ENCODE results near the gene KCNS3. TPM values are rescaled to one million over a fixed set of nuclear protein-coding genes. Genes with fewer than 3 reads are reported as not detected.
"Not testable (repeated sequence)": the region's sequence is repeated elsewhere in the genome, so short reads cannot be mapped to it uniquely, and the experiment has no call there.

KCNS3 gene
- total and polyA plus RNA-seq, 9 donors = 4.0 to 11.1 (median 6.9) TPM

DNA sequence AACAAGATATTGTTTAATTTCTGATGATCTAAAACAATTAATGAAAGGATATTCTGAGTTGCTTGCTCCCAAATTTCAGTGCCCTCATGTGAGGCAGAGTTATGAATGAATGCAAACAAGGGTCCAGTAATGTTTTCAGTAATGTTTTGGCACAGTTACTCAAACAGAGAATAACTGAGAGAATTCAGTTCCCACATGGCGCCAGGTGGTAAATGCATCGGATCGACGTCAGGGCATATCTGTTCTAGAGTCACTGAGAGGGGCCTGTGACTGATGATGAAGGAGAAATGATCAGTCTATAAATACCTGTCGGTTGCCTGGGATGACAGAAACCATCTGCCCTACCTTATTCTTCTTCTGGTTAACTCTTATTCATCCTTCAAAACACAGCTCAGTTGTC is 81.4 kb downstream of the KCNS3 start:
- no peaks in the 10 kb centered on the region for H3K9me3 ChIP-seq (replicated peaks; ENCODE audit: control insufficient read depth, low read depth, low read length)
- no peaks in the 10 kb centered on the region for H3K36me3 ChIP-seq (ENCODE audit: control insufficient read depth, insufficient read depth, low read length)
- H3K27me3 ChIP-seq (ENCODE audit: control insufficient read depth, insufficient read depth, low read length) = no peaks in the 10 kb centered on the region
- H3K4me1 ChIP-seq (ENCODE audit: control insufficient read depth, insufficient read depth, low read length) = no peaks in the 10 kb centered on the region
- H3K27ac ChIP-seq (ENCODE audit: low read length) = no peak overlapping the region
- WGBS (ENCODE audit: insufficient coverage) = 80% methylated on average over 1 of the region's 5 CpGs
- no peak for DNase-seq
- H3K4me3 ChIP-seq (ENCODE audit: low read length) = no peak overlapping the region

- H3K9me3 ChIP-seq (replicated peaks; ENCODE audit: control insufficient read depth, low read depth, low read length) = no peaks in the 10 kb centered on the region
- H3K4me1 ChIP-seq (ENCODE audit: control insufficient read depth, insufficient read depth, low read length) = no peaks in the 10 kb centered on the region
- no peaks in the 10 kb centered on the region for H3K36me3 ChIP-seq (ENCODE audit: control insufficient read depth, insufficient read depth, low read length)
- H3K27ac ChIP-seq (ENCODE audit: low read length) = no peak overlapping the region
- H3K4me3 ChIP-seq (ENCODE audit: low read length) = no peak overlapping the region
- WGBS (ENCODE audit: insufficient coverage) = 96% methylated on average over 3 of the region's 6 CpGs
- no peak for DNase-seq
- no peaks in the 10 kb centered on the region for H3K27me3 ChIP-seq (ENCODE audit: control insufficient read depth, insufficient read depth, low read length)
Measured at GRCh38 chr2:17960925-17961324, 82.5 kb downstream of the KCNS3 start.

- H3K36me3 ChIP-seq (ENCODE audit: control insufficient read depth, insufficient read depth, low read length) = no peaks in the 10 kb centered on the region
- no CpG with 5 or more reads among the region's 2 CpGs for WGBS (ENCODE audit: insufficient coverage)
Measured at GRCh38 chr2:17961789-17962188, 83.3 kb downstream of the KCNS3 start.

DNA sequence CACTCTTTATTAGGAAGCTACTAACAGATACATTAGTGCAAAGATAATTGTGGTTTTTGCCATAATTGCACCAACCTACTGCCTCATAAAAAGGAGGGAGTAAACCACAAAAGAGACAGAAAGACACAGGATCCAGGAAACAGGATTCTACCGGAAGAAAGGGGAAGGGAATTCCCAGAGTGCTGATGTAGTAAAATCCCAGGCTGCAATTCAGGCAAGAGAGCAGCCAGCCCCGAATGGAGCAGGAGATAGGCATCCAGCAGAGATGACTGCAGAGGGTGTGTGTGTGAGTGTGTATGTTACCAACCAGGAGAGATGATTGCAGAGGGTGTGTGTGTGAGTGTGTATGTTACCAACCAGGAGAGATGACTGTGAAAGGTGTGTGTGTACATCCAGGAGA is 84.4 kb downstream of the KCNS3 start:
- Histone ChIP-seq H3K36me3 (ENCODE audit: control insufficient read depth, insufficient read depth, low read length) (no peaks in the 10 kb centered on the region), H3K4me3 (ENCODE audit: low read length) (no peak overlapping the region), H3K27ac (ENCODE audit: low read length) (no peak overlapping the region), H3K27me3 (ENCODE audit: control insufficient read depth, insufficient read depth, low read length) (no peaks in the 10 kb centered on the region), H3K9me3 (replicated peaks; ENCODE audit: control insufficient read depth, low read depth, low read length) (no peaks in the 10 kb centered on the region), H3K4me1 (ENCODE audit: control insufficient read depth, insufficient read depth, low read length) (no peaks in the 10 kb centered on the region)
- WGBS (ENCODE audit: insufficient coverage) = 3% methylated on average over 2 of the region's 2 CpGs
- DNase-seq = peak; percentile 8

More at GRCh38 chr2:17961789-17962188, 83.3 kb downstream of the KCNS3 start:
- Histone ChIP-seq H3K27ac (ENCODE audit: low read length) (no peak overlapping the region), H3K4me3 (ENCODE audit: low read length) (no peak overlapping the region), H3K4me1 (ENCODE audit: control insufficient read depth, insufficient read depth, low read length) (no peaks in the 10 kb centered on the region), H3K9me3 (replicated peaks; ENCODE audit: control insufficient read depth, low read depth, low read length) (no peaks in the 10 kb centered on the region), H3K27me3 (ENCODE audit: control insufficient read depth, insufficient read depth, low read length) (no peaks in the 10 kb centered on the region)
- no peak for DNase-seq

DNA sequence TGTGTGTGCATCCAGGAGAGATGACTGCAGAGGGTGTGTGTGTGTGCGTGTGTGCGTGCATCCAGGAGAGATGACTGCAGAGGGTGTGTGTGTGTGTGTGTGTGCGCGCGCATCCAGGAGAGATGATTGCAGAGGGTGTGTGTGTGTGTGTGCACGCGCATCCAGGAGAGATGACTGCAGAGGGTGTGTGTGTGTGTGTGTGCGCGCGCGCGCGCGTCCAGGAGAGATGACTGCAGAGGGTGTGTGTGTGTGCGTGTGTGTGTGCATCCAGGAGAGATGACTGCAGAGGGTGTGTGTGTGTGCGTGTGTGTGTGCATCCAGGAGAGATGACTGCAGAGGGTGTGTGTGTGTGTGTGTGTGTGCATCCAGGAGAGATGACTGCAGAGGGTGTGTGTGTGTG is 85.1 kb downstream of the KCNS3 start:
- not testable (repeated sequence) for H3K4me3 ChIP-seq (ENCODE audit: low read length); H3K27me3 ChIP-seq (ENCODE audit: control insufficient read depth, insufficient read depth, low read length); H3K4me1 ChIP-seq (ENCODE audit: control insufficient read depth, insufficient read depth, low read length); H3K9me3 ChIP-seq (replicated peaks; ENCODE audit: control insufficient read depth, low read depth, low read length); H3K27ac ChIP-seq (ENCODE audit: low read length); DNase-seq; H3K36me3 ChIP-seq (ENCODE audit: control insufficient read depth, insufficient read depth, low read length)
- WGBS (ENCODE audit: insufficient coverage) = no CpG with 5 or more reads among the region's 16 CpGs

DNA sequence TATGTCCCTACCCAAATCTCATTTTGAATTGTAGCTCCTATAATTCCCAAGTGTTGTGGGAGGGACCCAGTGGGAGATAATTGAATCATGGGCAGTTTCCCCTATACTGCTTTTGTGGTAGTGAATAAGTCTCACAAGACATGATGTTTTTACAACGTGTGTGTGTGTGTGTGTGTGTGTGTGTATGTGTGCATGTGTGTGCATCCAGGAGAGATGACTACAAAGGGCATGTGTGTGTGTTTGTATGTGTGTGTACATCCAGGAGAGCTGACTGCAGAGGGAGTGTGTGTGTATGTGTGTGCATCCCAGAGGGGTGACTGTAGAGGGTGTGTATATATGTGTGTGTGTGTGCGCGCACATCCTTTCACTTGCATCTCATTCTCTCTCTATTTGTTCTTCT is 86.7 kb downstream of the KCNS3 start:
- WGBS (ENCODE audit: insufficient coverage) = no CpG with 5 or more reads among the region's 3 CpGs
- no peak overlapping the region for H3K27ac ChIP-seq (ENCODE audit: low read length)
- DNase-seq = no peak
- H3K36me3 ChIP-seq (ENCODE audit: control insufficient read depth, insufficient read depth, low read length) = no peaks in the 10 kb centered on the region
- H3K9me3 ChIP-seq (replicated peaks; ENCODE audit: control insufficient read depth, low read depth, low read length) = no peaks in the 10 kb centered on the region
- no peak overlapping the region for H3K4me3 ChIP-seq (ENCODE audit: low read length)
- no peaks in the 10 kb centered on the region for H3K4me1 ChIP-seq (ENCODE audit: control insufficient read depth, insufficient read depth, low read length)
- H3K27me3 ChIP-seq (ENCODE audit: control insufficient read depth, insufficient read depth, low read length) = no peaks in the 10 kb centered on the region

DNA sequence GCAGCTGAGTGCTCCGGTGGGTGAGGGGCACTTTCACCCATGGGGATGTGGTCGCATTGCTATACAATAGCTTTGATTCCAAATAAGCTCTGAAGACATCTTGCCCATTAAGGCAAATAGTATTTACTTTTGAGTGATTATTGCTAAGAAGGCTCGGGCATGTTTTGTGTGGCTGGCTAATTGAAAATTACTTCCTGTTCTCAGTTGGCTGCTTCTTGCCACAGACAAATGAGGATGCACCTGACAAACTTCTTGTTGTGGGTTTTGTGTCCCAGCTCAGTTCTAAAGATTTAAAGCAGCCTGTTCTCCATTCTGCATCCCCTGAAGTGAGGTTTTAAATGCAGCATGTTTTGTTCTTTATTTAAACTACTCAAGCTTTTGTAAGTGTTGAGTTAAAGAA is 88.3 kb downstream of the KCNS3 start:
- H3K27ac ChIP-seq (ENCODE audit: low read length) = no peak overlapping the region
- DNase-seq = no peak
- no peaks in the 10 kb centered on the region for H3K36me3 ChIP-seq (ENCODE audit: control insufficient read depth, insufficient read depth, low read length)
- no peaks in the 10 kb centered on the region for H3K9me3 ChIP-seq (replicated peaks; ENCODE audit: control insufficient read depth, low read depth, low read length)
- no peaks in the 10 kb centered on the region for H3K27me3 ChIP-seq (ENCODE audit: control insufficient read depth, insufficient read depth, low read length)
- no peaks in the 10 kb centered on the region for H3K4me1 ChIP-seq (ENCODE audit: control insufficient read depth, insufficient read depth, low read length)
- no peak overlapping the region for H3K4me3 ChIP-seq (ENCODE audit: low read length)
- 46% methylated on average over 3 of the region's 3 CpGs for WGBS (ENCODE audit: insufficient coverage)

GRCh38 chr2:17969661-17970060 is 91.2 kb downstream of the KCNS3 start:
- DNase-seq = no peak
- H3K9me3 ChIP-seq (replicated peaks; ENCODE audit: control insufficient read depth, low read depth, low read length) = no peaks in the 10 kb centered on the region
- 69% methylated on average over 3 of the region's 3 CpGs for WGBS (ENCODE audit: insufficient coverage)
- H3K36me3 ChIP-seq (ENCODE audit: control insufficient read depth, insufficient read depth, low read length) = no peaks in the 10 kb centered on the region
- H3K27ac ChIP-seq (ENCODE audit: low read length) = no peak overlapping the region
- H3K4me1 ChIP-seq (ENCODE audit: control insufficient read depth, insufficient read depth, low read length) = no peaks in the 10 kb centered on the region
- no peaks in the 10 kb centered on the region for H3K27me3 ChIP-seq (ENCODE audit: control insufficient read depth, insufficient read depth, low read length)
- H3K4me3 ChIP-seq (ENCODE audit: low read length) = no peak overlapping the region

DNA sequence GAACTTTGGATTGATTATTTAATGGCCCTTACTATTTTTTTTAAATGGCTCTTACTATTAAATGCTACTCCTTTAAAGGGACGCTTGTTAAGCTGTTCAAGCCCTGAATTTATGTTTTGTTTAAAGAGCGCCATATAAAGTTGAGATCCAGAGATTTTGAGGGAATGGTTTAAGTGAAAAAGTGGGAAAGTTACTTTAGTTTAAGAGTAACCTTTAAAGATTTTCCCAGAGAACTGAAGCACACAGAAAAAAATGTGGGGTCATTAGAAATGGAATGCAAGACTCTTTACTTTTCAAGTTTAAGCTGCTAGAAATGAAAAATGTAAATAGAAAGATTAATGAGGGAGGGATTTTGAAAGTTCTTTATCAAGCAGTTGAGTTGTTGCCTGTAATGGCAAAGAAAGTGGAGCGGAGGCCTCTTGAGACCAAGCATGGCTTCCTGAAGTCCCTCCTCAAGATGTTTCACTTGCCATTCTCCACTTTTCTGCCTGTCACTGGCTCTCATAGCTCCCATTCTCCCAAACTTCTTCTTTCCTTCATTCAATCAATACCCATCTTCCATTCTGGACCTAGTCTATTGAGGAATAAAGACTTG is 93.2 kb downstream of the KCNS3 start:
- H3K4me3 ChIP-seq (ENCODE audit: low read length) = no peak overlapping the region

GRCh38 chr2:17972991-17973390 is 94.5 kb downstream of the KCNS3 start:
- no CpG with 5 or more reads among the region's 3 CpGs for WGBS (ENCODE audit: insufficient coverage)
- Histone ChIP-seq H3K27me3 (ENCODE audit: control insufficient read depth, insufficient read depth, low read length) (no peaks in the 10 kb centered on the region), H3K27ac (ENCODE audit: low read length) (no peak overlapping the region)

More for the DNA sequence above, 93.2 kb downstream of the KCNS3 start:
- H3K36me3 ChIP-seq (ENCODE audit: control insufficient read depth, insufficient read depth, low read length) = no peaks in the 10 kb centered on the region
- WGBS (ENCODE audit: insufficient coverage) = 100% methylated on average over 1 of the region's 3 CpGs
- H3K9me3 ChIP-seq (replicated peaks; ENCODE audit: control insufficient read depth, low read depth, low read length) = no peaks in the 10 kb centered on the region
- H3K27me3 ChIP-seq (ENCODE audit: control insufficient read depth, insufficient read depth, low read length) = no peaks in the 10 kb centered on the region
- H3K27ac ChIP-seq (ENCODE audit: low read length) = no peak overlapping the region
- no peak for DNase-seq
- H3K4me1 ChIP-seq (ENCODE audit: control insufficient read depth, insufficient read depth, low read length) = peaks cover 3% of the 10 kb centered on the region

DNA sequence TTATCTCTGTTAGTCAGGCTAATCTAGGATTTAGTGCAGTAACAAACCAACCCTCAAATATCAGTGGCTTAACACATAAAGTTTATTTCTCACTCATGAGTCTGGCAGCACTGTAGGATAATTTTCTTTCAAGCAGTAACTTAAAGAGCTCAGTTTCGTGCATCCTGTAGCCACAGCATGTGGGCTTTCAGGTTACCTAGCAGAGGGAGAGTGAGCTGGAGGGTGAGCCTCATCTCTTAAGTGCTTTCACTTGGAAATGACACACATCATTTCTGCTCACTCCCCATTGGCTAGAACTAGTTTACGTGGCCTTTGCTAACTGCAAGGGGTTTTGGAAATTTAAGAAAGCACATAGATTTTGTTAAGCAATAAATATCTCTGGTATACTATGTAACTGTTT is 96.9 kb downstream of the KCNS3 start:
- H3K4me1 ChIP-seq (ENCODE audit: control insufficient read depth, insufficient read depth, low read length) = peaks cover 16% of the 10 kb centered on the region
- WGBS (ENCODE audit: insufficient coverage) = no CpG with 5 or more reads among the region's 2 CpGs
- H3K36me3 ChIP-seq (ENCODE audit: control insufficient read depth, insufficient read depth, low read length) = no peaks in the 10 kb centered on the region
- no peaks in the 10 kb centered on the region for H3K27me3 ChIP-seq (ENCODE audit: control insufficient read depth, insufficient read depth, low read length)
- no peaks in the 10 kb centered on the region for H3K9me3 ChIP-seq (replicated peaks; ENCODE audit: control insufficient read depth, low read depth, low read length)
- H3K27ac ChIP-seq (ENCODE audit: low read length) = no peak overlapping the region
- no peak for DNase-seq
- no peak overlapping the region for H3K4me3 ChIP-seq (ENCODE audit: low read length)

More at GRCh38 chr2:17972991-17973390, 94.5 kb downstream of the KCNS3 start:
- no peaks in the 10 kb centered on the region for H3K36me3 ChIP-seq (ENCODE audit: control insufficient read depth, insufficient read depth, low read length)
- no peak for DNase-seq
- no peak overlapping the region for H3K4me3 ChIP-seq (ENCODE audit: low read length)
- H3K9me3 ChIP-seq (replicated peaks; ENCODE audit: control insufficient read depth, low read depth, low read length) = no peaks in the 10 kb centered on the region
- peaks cover 15% of the 10 kb centered on the region for H3K4me1 ChIP-seq (ENCODE audit: control insufficient read depth, insufficient read depth, low read length)
